K562 treated with DMSO at 1 percent for 48 hours (cell line): ENCODE data around the gene ASB1. TPM values are rescaled to one million over a fixed set of nuclear protein-coding genes. Genes with fewer than 3 reads are reported as not detected.

Experiments
- total RNA-seq: library from RNA; unstranded; fragments of 300-600 nt; gene quantifications from 2 replicates; pipeline ENCODE4 v1.2.3, GENCODE V29; 2022; ENCODE audit warnings: low replicate concordance; ENCODE audit errors: extremely low read depth

The ASB1 gene, protein sequence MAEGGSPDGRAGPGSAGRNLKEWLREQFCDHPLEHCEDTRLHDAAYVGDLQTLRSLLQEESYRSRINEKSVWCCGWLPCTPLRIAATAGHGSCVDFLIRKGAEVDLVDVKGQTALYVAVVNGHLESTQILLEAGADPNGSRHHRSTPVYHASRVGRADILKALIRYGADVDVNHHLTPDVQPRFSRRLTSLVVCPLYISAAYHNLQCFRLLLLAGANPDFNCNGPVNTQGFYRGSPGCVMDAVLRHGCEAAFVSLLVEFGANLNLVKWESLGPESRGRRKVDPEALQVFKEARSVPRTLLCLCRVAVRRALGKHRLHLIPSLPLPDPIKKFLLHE
- total RNA-seq, result not detected in 2 replicates

DNA sequence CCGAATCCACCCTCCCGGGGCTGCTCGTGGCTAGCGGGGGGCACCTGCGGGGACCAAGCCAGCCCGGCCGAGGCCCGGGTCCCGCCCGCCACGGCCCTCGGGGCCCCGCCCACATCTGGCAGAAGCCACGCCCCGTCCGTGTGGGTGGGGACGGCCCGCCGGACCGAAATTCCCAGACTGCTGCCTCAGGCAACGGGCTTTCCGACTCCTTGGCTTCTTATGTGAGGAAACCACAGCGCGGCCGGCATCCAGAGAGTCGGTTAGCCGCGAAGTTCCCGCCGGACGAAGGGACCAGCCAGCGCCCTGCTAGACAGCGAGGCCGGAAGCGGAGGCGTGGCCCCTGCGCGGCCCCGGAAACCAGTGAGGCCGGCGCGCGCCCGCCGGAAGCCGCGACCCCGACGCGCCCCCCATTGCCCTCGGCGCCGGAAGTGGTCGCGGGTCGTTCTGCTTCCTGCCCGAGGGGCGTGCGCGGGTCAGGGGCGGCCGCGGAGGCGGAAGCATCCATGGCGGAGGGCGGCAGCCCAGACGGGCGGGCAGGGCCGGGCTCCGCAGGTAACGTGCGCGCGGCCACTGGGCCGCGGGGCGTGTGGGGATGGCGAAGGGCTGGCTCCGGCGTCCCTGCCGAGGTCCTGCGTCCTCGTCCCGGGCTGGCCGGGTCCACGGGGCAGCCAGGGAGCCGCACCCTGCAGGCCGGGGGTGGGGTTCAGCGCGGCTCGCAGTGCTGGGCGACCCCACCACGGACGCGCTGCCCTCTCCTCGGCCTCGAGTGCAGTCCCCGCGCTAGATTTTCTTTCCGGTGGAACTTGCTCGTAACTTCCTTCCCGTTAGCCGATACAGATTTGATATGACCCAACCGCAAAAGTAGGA lies at the start of gene ASB1:
TSS of gene ASB1 (plus strand) at position 360 of the 867 bp plus-strand sequence. CDS start at position 504, 144 bp downstream.

Other genes with a start within 250 kb of the ASB1 start
- gene ILKAP, start 223.2 kb upstream of the ASB1 start, total RNA-seq, result not detected in 2 replicates
- 377 TPM in 1 of 2 replicates, not detected in the other for gene HES6, start 186.9 kb upstream of the ASB1 start, total RNA-seq
- not detected in 2 replicates for gene PER2, start 138.3 kb upstream of the ASB1 start, total RNA-seq
- not detected in 2 replicates for gene TRAF3IP1, start 106.4 kb upstream of the ASB1 start, total RNA-seq